Posterior vena cava (tissue), 2 donors: ENCODE data around the gene NAGA. TPM values are rescaled to one million over a fixed set of nuclear protein-coding genes. Genes with fewer than 3 reads are reported as not detected.
"Not testable (repeated sequence)": the region's sequence is repeated elsewhere in the genome, so short reads cannot be mapped to it uniquely, and the experiment has no call there.

Experiments used
- DNase-seq: peaks from one replicate; pipeline ENCODE4 v3.0.0-alpha.2; 2020; ENCODE audit warnings: low spot score
- intact Hi-C, 2 donors: fragments of 100-400 bp; cut with DNase I; formaldehyde crosslinking; loops; one replicate each; pipeline versions ENCODE4 v1.14.1 to v1.14.2; 2022 to 2023
- long read RNA-seq, 2 donors: library from polyadenylated mRNA; unstranded; transcript quantifications; one replicate each; pipeline ENCODE4 v2.0.0, GENCODE V29; 2020 to 2021
- total RNA-seq, 2 donors: library from RNA; stranded (reverse); fragmentation: NEBNext Ultra II Directional; extraction: Animal tissue kit (Norgen Biotek cat#: 25700); gene quantifications; one replicate each; pipeline ENCODE4 v1.2.1, GENCODE V29; 2021
- donor health status: DM: yes; HTN: yes; CAD: no.
- donor health status: DM: yes; HTN: yes; CAD: no.

The NAGA gene
- total RNA-seq, result 10 to 100 TPM; 18.4 to 29.7 TPM
- long read RNA-seq, donor 1, transcript NAGA-202 (10 exons, 1,869 nt), result minor isoform, 5 of 30 reads
- long read RNA-seq, donor 1, transcript NAGA-201 (9 exons, 3,694 nt), result major isoform, 11 of 30 reads
- long read RNA-seq, donor 1, partial matches to known transcripts, result 8 of 30 reads
- long read RNA-seq, donor 1, other reads (novel, unspliced or antisense), result 2 of 30 reads
- long read RNA-seq, donor 2, transcript NAGA-201 (9 exons, 3,694 nt), result major isoform, 23 of 79 reads
- long read RNA-seq, donor 2, transcript NAGA-202 (10 exons, 1,869 nt), result minor isoform, 14 of 79 reads
- long read RNA-seq, donor 2, transcript NAGA-203 (10 exons, 1,856 nt), result minor isoform, 10 of 79 reads
- long read RNA-seq, donor 2, partial matches to known transcripts, result 7 of 79 reads
- long read RNA-seq, donor 2, other reads (novel, unspliced or antisense), result 25 of 79 reads

- DNase-seq, result peak; percentile 98
- intact Hi-C loops, result no loop called here
Measured at GRCh38 chr22:42070517-42071422, at the start of gene NAGA. TSS of gene NAGA (minus strand) at chr22:42070812. CDS start at chr22:42070297, 515 bp downstream.

DNA sequence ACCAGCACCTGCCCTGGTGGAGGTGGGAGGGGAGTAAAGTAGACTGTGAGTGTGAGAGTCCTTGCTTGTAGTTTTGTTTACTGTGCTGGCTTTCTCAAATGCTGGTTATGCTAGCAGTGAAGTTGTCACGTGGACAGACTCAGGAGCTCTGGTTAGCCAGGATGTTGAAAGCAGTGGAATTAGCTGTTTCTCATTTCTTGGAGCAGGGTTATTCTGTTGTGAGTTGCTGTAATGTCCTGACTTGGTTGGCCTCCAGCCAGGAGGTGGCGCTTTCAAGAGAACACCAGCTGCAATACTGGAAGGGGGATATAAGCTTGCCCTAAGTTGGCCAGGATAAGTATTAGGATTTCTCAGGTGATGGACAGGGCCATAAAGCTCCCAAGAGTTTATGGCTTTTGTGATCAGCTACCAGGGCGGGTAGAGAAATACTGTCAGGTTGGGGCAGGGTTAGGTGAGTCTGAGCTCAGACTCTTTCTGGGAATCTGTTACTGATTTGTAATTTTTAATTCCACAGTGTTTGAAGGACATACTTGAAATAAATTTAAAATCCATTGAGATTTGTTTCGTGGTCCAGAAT, 46.3 kb upstream of the NAGA start:
- DNase-seq, result no peak
- intact Hi-C loops, result no loop called here

GRCh38 chr22:42115420-42115830, 44.8 kb upstream of the NAGA start:
- intact Hi-C loops, result not testable (repeated sequence)

DNA sequence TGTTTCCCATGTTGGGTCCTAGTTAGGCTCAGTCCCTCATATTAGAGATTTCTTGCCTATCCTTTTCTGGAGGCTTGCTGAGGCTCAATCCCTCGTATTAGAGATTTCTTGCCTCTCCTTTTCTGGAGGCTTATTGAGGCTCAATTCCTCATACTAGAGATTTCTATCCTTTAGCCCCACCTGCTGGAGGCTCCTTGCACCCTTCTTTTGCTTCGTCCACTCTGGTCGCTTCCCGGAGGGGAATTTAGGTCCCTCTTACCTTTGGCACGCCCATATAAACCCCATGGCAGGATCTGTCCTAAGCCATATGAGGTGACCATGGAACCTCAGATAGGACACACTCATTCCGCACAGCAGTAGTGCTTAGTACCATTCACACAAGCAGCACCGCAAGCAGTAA, 44.1 kb upstream of the NAGA start:
- intact Hi-C loops, result no loop called here

More at GRCh38 chr22:42115420-42115830, 44.8 kb upstream of the NAGA start:
- DNase-seq, result not testable (repeated sequence)

GRCh38 chr22:42112793-42113192, 42.2 kb upstream of the NAGA start:
- intact Hi-C loops, DNase-seq: not testable (repeated sequence)

More for the DNA sequence above, 44.1 kb upstream of the NAGA start:
- DNase-seq, result no peak

DNA sequence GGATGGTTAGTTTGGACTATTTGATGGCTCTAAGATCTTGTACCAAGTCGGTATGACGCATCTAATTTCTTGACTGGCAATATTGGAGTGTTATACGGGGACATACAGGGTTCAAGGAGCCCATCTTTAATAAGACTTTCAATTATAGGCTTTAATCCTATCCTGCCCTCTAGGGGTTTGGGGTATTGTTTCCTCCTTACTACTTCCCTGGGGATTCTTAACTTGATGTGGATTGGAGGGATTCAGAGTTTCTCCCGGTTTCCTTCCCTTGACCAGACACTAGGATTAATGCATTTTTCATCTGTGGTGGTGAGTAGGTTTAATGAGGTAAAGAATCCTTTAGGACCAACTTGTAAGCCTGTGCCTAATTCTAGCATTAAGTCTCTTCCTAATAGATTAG, 41.2 kb upstream of the NAGA start:
- intact Hi-C loops, result no loop called here
- no peak for DNase-seq

DNA sequence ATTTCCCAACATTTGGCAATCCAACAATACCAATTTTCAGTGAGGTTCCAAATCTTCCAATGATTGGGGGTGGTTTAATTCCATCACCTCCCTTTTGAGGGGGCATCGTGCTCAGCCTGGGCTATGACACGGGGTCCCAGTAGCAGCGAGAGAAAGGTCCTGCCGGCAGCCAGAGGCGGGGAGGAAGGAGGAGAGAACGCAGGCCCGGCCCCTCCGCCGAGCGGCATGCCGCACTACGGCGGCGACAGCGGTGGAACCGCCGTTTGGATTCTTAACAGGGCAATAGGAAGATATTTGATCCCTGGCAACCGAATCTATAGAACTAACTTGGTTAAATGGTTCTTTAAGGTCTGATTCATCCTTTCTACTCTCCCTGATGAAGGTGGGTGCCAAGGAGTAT, 38.2 kb upstream of the NAGA start:
- no peak for DNase-seq
- intact Hi-C loops, result no loop called here

- intact Hi-C loops, DNase-seq: not testable (repeated sequence)
Measured at GRCh38 chr22:42104332-42104860, 33.8 kb upstream of the NAGA start.

GRCh38 chr22:42101199-42101598, 30.6 kb upstream of the NAGA start:
- DNase-seq, result no peak
- intact Hi-C loops, result no loop called here

DNA sequence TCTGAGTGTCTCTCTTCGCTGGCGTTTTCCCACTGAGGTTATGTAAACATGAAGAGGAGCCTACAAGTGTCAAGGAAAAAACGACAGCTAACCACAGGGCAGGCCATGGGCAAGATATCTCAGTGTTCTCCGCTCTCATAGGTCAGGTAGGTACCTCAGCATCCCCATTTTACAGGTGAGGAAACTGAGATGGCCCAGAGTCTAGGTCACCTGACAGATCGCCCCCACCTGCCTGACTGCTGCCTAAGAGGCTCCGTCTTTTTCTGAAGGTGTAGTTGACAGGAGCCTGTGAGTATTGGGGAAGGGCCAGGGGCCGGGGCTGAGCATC, 20.8 kb upstream of the NAGA start:
- intact Hi-C loops, result loop anchor here in 1 of 2 donors (5.0 kb wide), 1 partner anchor 351 kb away; no protein-coding TSS in a partner anchor
- DNase-seq, result no peak

DNA sequence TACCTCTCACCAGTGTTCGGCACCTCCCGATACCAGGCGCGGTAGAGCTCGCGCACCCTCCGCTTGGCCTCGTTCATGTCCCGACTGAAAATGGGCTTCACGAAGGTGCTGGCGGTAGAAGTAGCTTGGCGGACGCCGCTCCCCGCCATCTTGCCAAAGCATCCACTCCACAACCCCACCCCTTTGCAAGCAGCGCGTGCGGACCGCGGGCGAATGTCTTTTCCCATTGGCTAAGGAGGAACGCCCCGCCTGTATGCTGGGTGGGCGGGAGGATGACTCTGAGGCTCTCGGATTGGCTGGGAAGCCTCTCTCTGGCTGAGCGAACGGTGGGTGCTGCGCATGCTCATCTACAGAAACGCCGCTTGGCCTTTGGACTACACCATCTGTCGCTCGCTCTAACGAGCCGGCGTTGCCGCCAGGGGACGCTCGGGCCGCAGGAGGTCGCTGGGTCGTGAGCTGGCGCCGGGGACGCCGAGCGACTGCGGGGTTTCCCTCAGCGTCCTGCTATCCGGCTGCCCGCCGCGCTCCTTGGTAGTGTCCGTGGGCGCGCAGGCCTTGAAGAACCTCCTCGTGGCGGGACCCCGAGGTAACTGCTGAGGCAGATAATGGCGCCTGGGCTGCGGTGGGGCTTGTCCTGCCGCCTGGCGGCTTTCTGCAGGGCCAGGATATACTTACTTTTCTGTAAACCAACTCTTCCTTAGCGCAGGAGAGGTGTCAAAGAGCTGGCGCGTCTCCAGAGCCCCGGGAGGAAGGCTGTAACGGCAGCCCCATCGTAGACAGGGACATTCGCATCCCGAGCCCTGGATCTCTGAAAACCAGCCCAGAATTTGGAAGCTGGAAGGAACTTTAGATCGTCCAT, 20.2 kb upstream of the NAGA start, which contains the start of gene NDUFA6:
TSS of gene NDUFA6 (minus strand) at position 177 of the 859 bp plus-strand sequence. CDS start at position 149, 28 bp downstream.
- DNase-seq, result peak; percentile 100
- intact Hi-C loops, result loop anchor here in 1 of 2 donors (5.0 kb wide), 1 partner anchor 351 kb away; no protein-coding TSS in a partner anchor

DNA sequence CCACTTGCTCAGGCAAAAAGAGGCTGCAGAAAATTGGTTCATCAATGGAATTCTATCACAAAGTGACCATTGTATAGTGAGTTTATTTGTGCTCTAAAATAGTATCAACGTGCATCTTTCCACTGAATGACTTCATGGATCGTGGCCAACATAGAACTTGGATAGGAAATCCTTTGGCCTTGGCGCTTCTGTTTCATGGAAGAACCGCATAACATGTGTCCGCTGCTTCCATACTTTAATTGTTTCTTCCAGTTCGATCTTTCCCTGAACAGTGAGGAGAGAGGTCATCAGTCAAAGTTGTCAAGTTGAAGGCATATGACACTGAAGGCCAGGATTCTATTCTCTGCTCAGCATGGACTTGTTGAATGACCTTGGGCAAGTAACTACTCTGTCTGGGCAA, 15.4 kb upstream of the NAGA start:
- intact Hi-C loops, result no loop called here
- no peak for DNase-seq

GRCh38 chr22:42084874-42085273, 14.3 kb upstream of the NAGA start:
- no peak for DNase-seq
- intact Hi-C loops, result no loop called here

- no peak for DNase-seq
- intact Hi-C loops, result no loop called here
Measured at GRCh38 chr22:42083119-42083518, 12.5 kb upstream of the NAGA start.

DNA sequence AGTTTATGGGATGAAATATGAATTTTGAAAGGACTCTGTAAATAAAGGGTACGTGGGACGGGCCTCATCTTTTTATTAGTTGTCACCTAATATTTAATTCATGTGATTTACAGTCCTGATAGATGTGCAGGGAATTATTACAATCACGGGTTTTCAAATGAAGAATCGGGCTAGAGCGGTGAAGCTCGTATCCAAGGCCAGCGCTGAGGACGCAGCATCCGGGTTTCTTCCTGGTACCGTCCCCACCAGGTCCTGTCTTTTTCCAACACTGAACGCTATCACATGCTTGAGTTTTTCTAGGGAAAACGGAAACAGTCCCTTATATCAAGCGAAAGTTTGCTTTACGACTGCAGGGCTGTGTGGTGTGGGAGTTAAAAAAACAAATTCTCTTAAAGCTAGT, 9.7 kb upstream of the NAGA start:
- no peak for DNase-seq
- intact Hi-C loops, result no loop called here

DNA sequence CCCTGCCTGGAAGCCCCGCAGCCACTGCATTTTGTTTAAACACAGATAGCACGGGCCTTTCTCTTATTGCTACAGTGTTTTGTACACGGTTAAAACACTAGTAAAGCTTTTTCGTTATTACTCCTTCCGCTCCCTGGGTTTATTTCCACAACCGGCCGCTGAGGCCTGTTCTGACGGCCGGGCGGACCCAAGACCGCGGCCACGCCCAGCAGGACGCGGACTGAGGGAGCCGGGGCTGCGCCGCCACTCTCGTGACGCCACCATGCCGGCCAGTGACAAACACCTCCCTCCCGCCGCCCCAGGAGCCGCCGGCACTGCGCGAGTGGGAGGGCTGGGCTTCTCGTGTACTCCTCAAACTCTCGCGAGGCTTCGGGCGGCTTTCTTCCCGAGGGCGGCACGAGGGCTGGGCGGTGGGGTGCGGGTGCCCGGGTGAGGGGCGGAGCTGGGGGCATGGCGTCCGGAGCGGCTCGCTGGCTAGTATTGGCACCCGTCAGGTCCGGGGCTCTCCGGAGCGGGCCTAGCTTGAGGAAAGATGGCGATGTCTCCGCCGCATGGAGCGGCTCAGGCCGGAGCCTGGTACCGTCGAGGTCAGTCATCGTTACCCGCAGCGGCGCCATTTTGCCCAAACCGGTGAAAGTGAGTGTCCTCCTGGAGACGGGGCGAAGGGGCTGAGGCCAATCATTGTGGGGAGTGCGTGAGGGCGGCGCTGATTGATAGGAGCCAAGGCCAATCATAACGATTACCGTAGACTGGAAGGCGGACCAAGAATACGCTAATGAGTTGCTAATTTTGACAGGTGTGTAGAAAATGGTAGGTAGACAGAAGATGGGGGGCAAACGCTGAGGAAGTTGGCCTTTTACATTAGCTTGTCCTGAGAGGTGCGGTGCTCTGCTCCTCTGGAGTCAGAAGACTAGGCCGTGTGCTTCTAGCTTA, 9.0 kb upstream of the NAGA start, which contains the start of gene SMDT1:
TSS of gene SMDT1 (plus strand) at position 382 of the 933 bp plus-strand sequence. CDS start at position 451, 69 bp downstream.
- DNase-seq, result peak; percentile 100
- intact Hi-C loops, result no loop called here
